Lung (tissue), 12 donors: ENCODE data around the gene MSRB3. TPM values are rescaled to one million over a fixed set of nuclear protein-coding genes. Genes with fewer than 3 reads are reported as not detected.

Experiments
- ATAC-seq: fragments of 200-7000 bp; cut with Tn5 transposase; one replicate; pipeline ENCODE4 v1.9.1; 2020; ENCODE audit warnings: moderate number of reproducible peaks; ENCODE audit not compliant: insufficient read depth, low FRiP score
- DNase-seq, 3 donors: peaks; one replicate each; pipeline ENCODE4 v3.0.0-alpha.2; 2013 to 2017
- H3K27ac ChIP-seq, 2 donors: one replicate each; pipeline ENCODE4 v1.5.1; 2013; ENCODE audit warnings: mild to moderate bottlenecking in 2 of 2, moderate library complexity in 2 of 2, control low read depth in 1 of 2, inconsistent platforms in 1 of 2, low read depth in 1 of 2, low read length in 1 of 2
- H3K27me3 ChIP-seq, 3 donors: one replicate each; pipeline ENCODE4 v1.5.1; 2013; ENCODE audit warnings: low read length in 2 of 3; ENCODE audit not compliant: control insufficient read depth in 3 of 3, insufficient read depth in 3 of 3
- H3K36me3 ChIP-seq, 4 donors: one replicate each; pipeline ENCODE4 v1.5.1; 2013; ENCODE audit warnings: low read length in 4 of 4, mild to moderate bottlenecking in 1 of 4, moderate library complexity in 1 of 4; ENCODE audit not compliant: control insufficient read depth in 4 of 4, insufficient read depth in 4 of 4
- H3K4me1 ChIP-seq, 5 donors: one replicate each; pipeline ENCODE4 v1.5.1; 2013; ENCODE audit warnings: low read length in 5 of 5, mild to moderate bottlenecking in 2 of 5, moderate library complexity in 1 of 5; ENCODE audit not compliant: control insufficient read depth in 5 of 5, insufficient read depth in 5 of 5
- H3K4me3 ChIP-seq: one replicate; pipeline ENCODE4 v1.5.1; 2013; ENCODE audit warnings: mild to moderate bottlenecking, control low read depth, moderate library complexity
- H3K9ac ChIP-seq, 2 donors: one replicate each; pipeline ENCODE4 v1.5.1; 2013; ENCODE audit warnings: low read length in 2 of 2, control low read depth in 1 of 2; ENCODE audit not compliant: insufficient read depth in 1 of 2
- H3K9me3 ChIP-seq, 4 donors: one replicate each; pipeline ENCODE4 v1.5.1; 2013; ENCODE audit warnings: low read length in 3 of 4, mild to moderate bottlenecking in 1 of 4, moderate library complexity in 1 of 4; ENCODE audit not compliant: control insufficient read depth in 4 of 4, insufficient read depth in 3 of 4
- WGBS, 2 donors: extraction: QIAGEN DNeasy Blood & Tissue Kit; methylation state at CpG; one replicate each; pipeline ENCODE4 v1.1.7; 2013; 5-methylcytosine and 5-hydroxymethylcytosine counted together
- polyA plus RNA-seq, 2 donors: library from polyadenylated mRNA; stranded (reverse); fragments of 200-250 nt; gene quantifications; one replicate each; pipeline ENCODE4 v1.2.1, GENCODE V29; 2013
- total RNA-seq, 2 donors: library from RNA; depleted of rRNA in 1 of 2; stranded (reverse); fragments of >200 nt in 1 of 2; gene quantifications; one replicate each; pipeline ENCODE4 v1.2.1, GENCODE V29; 2014 to 2021
- TF ChIP-seq, protein P1 (sequence below): IDR thresholded peaks from 2 replicates; pipeline ENCODE4 v1.5.1; 2012; ENCODE audit warnings: mild to moderate bottlenecking; ENCODE audit errors: control extremely low read depth, extremely low read depth
- donor health status: control.
- donor health status: control.
- donor health status: Bipolar disorder and iron deficiency.
- donor health status: healthy.
- donor health status: DM: yes; HTN: yes; CAD: no.

The MSRB3 gene
- total and polyA plus RNA-seq, 4 donors = 11.5 to 41.5 (median 28.3) TPM

DNA sequence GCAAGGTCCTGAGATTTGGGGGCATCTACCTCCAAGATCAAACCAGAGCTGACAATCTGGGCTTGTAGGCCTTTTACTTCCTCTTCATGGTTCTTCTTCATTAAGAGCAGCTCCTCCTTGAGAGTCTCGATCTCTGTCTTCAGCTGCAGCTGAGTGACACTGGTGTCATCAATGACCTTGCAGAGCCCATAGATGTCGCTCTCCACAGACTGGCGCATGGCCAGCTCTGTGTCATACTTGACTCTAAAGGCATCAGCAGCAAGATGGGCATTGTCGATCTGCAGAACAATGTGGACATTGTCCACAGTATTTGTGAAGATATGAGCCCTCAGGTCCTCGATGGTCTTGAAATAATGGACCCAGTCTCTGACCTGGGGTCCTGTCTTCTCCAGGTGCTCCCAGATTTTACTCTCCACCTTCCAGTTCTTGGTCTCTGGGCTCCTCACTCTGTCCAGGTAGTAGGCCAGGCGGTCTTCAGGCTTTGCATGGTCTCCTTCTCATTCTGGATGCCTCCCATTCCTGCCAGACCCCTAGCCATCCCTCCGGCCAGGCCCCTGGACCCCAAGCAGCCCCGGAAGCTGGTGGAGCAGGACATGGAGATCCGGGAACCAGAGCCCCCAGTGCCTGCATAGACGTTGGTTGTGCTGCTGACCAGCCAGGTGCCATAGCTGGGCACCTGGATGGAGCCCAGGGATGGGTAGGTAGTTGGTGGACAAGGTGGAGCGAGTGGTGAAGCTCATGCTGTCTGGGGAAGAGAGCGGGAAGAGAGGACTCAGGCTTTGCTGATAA is 141.0 kb downstream of the MSRB3 start:
- H3K4me3 ChIP-seq = no peak overlapping the region
- WGBS, 2 donors = 93 to 98% methylated on average over 12 of the region's 12 CpGs
- ATAC-seq = no peak
- no peak for DNase-seq
- H3K27ac ChIP-seq = no peak overlapping the region
- H3K27me3 ChIP-seq = no peaks in the 10 kb centered on the region
- peaks cover 2 to 10% (median 4%) of the 10 kb centered on the region in 4 donors for H3K36me3 ChIP-seq
- H3K9ac ChIP-seq = no peak overlapping the region
- peaks cover 1 to 11% (median 7%) of the 10 kb centered on the region in 4 donors for H3K9me3 ChIP-seq
- TF ChIP-seq, protein P1, sequence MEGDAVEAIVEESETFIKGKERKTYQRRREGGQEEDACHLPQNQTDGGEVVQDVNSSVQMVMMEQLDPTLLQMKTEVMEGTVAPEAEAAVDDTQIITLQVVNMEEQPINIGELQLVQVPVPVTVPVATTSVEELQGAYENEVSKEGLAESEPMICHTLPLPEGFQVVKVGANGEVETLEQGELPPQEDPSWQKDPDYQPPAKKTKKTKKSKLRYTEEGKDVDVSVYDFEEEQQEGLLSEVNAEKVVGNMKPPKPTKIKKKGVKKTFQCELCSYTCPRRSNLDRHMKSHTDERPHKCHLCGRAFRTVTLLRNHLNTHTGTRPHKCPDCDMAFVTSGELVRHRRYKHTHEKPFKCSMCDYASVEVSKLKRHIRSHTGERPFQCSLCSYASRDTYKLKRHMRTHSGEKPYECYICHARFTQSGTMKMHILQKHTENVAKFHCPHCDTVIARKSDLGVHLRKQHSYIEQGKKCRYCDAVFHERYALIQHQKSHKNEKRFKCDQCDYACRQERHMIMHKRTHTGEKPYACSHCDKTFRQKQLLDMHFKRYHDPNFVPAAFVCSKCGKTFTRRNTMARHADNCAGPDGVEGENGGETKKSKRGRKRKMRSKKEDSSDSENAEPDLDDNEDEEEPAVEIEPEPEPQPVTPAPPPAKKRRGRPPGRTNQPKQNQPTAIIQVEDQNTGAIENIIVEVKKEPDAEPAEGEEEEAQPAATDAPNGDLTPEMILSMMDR = no peak
- H3K4me1 ChIP-seq = no peaks in the 10 kb centered on the region

DNA sequence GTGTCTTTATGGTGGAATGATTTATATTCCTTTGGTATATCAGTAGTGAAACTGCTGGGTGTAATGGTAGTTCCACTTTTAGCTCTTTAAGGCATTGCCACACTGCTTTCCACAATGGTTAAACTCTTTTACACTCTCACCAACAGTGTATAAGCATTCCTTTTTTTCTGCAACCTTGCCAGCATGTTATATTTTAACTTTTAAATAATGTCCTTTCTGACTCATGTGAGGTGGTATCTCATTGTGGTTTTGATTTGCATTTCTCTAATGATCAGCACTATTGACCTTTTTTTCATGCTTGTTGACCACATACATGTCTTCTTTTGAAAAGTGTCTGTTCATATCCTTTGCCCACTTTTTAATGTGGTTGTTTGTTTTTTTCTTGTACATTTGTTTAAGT is 142.5 kb downstream of the MSRB3 start:
- Histone ChIP-seq H3K9ac (no peak overlapping the region), H3K9me3 (peaks cover 2 to 11% (median 7%) of the 10 kb centered on the region in 4 donors), H3K4me3 (no peak overlapping the region), H3K27me3 (no peaks in the 10 kb centered on the region), H3K27ac (no peak overlapping the region), H3K36me3 (peaks cover 2 to 10% (median 4%) of the 10 kb centered on the region in 4 donors), H3K4me1 (no peaks in the 10 kb centered on the region)
- TF ChIP-seq, protein P1 = no peak
- DNase-seq (no peak), ATAC-seq (no peak)

DNA sequence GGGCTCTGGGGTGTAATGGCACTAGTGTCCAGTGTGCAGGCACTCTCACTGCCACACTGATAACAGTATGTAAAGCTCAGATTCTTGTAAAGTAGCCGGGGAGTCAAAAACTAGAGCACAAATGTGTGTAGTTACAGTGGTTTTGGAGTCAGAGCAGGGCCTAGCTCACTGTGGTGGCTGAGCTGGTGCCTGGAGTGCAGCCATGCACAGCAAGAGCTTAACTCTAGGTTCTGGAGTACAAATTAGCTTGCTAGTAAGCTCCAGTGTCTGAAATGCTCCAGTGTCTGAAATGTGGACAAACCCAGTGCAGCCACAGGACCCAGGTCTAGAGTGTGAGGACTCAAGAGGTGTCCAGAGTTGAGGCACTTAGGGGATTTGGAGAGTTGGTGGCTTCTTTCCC is 149.2 kb downstream of the MSRB3 start:
- H3K9me3 ChIP-seq = peaks cover 2 to 5% (median 3%) of the 10 kb centered on the region in 4 donors
- ATAC-seq (no peak), DNase-seq (no peak)
- no peaks in the 10 kb centered on the region for H3K36me3 ChIP-seq
- H3K4me3 ChIP-seq = no peak overlapping the region
- 86 to 94% methylated on average over 1 of the region's 1 CpG for WGBS, 2 donors
- H3K27ac ChIP-seq = no peak overlapping the region
- H3K4me1 ChIP-seq = peaks cover 0 to 16% (median 7%) of the 10 kb centered on the region in 5 donors
- no peaks in the 10 kb centered on the region for H3K27me3 ChIP-seq
- TF ChIP-seq, protein P1 = no peak
- no peak overlapping the region for H3K9ac ChIP-seq
